HepG2 (cell line): ENCODE data around the gene NOL4L. TPM values are rescaled to one million over a fixed set of nuclear protein-coding genes. Genes with fewer than 3 reads are reported as not detected.

Experiments
- DNMT1 ChIP-seq: sonication (generic); formaldehyde crosslinking; IDR thresholded peaks from 2 replicates; pipeline ENCODE4 v1.5.1; 2020; ENCODE audit warnings: mild to moderate bottlenecking, missing genetic modification reagents
- ESRRA ChIP-seq: sonication (generic); formaldehyde crosslinking; IDR thresholded peaks from 2 replicates; pipeline ENCODE4 v1.5.1; 2020; ENCODE audit warnings: mild to moderate bottlenecking, low read depth, missing genetic modification reagents
- FOXK2 ChIP-seq: fragments of 450-650 bp; IDR thresholded peaks from 2 replicates; pipeline ENCODE4 v1.6.1; 2016
- GLI4 ChIP-seq: sonication (generic); formaldehyde crosslinking; IDR thresholded peaks from 2 replicates; pipeline ENCODE4 v1.5.1; 2020; ENCODE audit warnings: missing genetic modification reagents, mild to moderate bottlenecking, moderate library complexity, borderline replicate concordance
- HIC2 ChIP-seq: sonication (generic); formaldehyde crosslinking; IDR thresholded peaks from 2 replicates; pipeline ENCODE4 v1.9.0; 2022; ENCODE audit warnings: low read depth, missing genetic modification reagents
- MAZ ChIP-seq, 2 experiments: sonication (generic) in 1 of 2; formaldehyde crosslinking in 1 of 2; IDR thresholded peaks; 2 replicates each; pipeline versions ENCODE4 v1.5.0 to v1.6.1; 2012 to 2020; ENCODE audit warnings: low read depth in 2 of 2, mild to moderate bottlenecking in 2 of 2, borderline replicate concordance in 1 of 2, improper control_type of control experiment in 1 of 2, low read length in 1 of 2, missing genetic modification reagents in 1 of 2, moderate library complexity in 1 of 2
- MTA3 ChIP-seq: sonication (generic); formaldehyde crosslinking; IDR thresholded peaks from 2 replicates; pipeline ENCODE4 v1.4.0; 2020; ENCODE audit warnings: missing genetic modification reagents
- NFE2 ChIP-seq: sonication (generic); formaldehyde crosslinking; IDR thresholded peaks from 2 replicates; pipeline ENCODE4 v1.4.0; 2020; ENCODE audit warnings: missing genetic modification reagents
- NRL ChIP-seq: sonication (generic); formaldehyde crosslinking; IDR thresholded peaks from 2 replicates; pipeline ENCODE4 v1.5.0; 2020; ENCODE audit warnings: missing genetic modification reagents, mild to moderate bottlenecking, moderate library complexity, borderline replicate concordance
- SMC3 ChIP-seq: IDR thresholded peaks from 2 replicates; pipeline ENCODE4 v1.6.1; 2011; ENCODE audit warnings: low read length, improper control_type of control experiment
- SRF ChIP-seq: IDR thresholded peaks from 2 replicates; pipeline ENCODE4 v1.6.1; 2011; ENCODE audit warnings: mild to moderate bottlenecking, low read depth, low read length, moderate library complexity
- TFDP1 ChIP-seq: IDR thresholded peaks from 2 replicates; pipeline ENCODE4 v1.6.1; 2016; ENCODE audit warnings: missing compliant biosample characterization, missing genetic modification reagents, borderline replicate concordance
- YEATS4 ChIP-seq: sonication (generic); formaldehyde crosslinking; IDR thresholded peaks from 2 replicates; pipeline ENCODE4 v1.4.0; 2020; ENCODE audit warnings: missing genetic modification reagents, borderline replicate concordance
- ZBTB39 ChIP-seq: sonication (generic); formaldehyde crosslinking; IDR thresholded peaks from 2 replicates; pipeline ENCODE4 v1.5.0; 2020; ENCODE audit warnings: missing genetic modification reagents
- ZC3H4 ChIP-seq: sonication (generic); formaldehyde crosslinking; IDR thresholded peaks from 2 replicates; pipeline ENCODE4 v1.4.0; 2020; ENCODE audit warnings: missing genetic modification reagents, borderline replicate concordance
- ZNF414 ChIP-seq: sonication (generic); formaldehyde crosslinking; IDR thresholded peaks from 2 replicates; pipeline ENCODE4 v1.5.0; 2020; ENCODE audit warnings: missing genetic modification reagents
- ZNF547 ChIP-seq: sonication (generic); formaldehyde crosslinking; IDR thresholded peaks from 2 replicates; pipeline ENCODE4 v1.5.1; 2020; ENCODE audit warnings: mild to moderate bottlenecking, missing genetic modification reagents
- ZNF616 ChIP-seq: sonication (generic); formaldehyde crosslinking; IDR thresholded peaks from 2 replicates; pipeline ENCODE4 v1.5.0; 2020; ENCODE audit warnings: low read depth, mild to moderate bottlenecking, missing genetic modification reagents
- ZNF75D ChIP-seq: sonication (generic); formaldehyde crosslinking; IDR thresholded peaks from 2 replicates; pipeline ENCODE4 v1.8.1; 2023; ENCODE audit warnings: missing genetic modification reagents, mild to moderate bottlenecking, borderline replicate concordance
- ZNF839 ChIP-seq: sonication (generic); formaldehyde crosslinking; IDR thresholded peaks from 2 replicates; pipeline ENCODE4 v1.4.0; 2020; ENCODE audit warnings: missing genetic modification reagents, mild to moderate bottlenecking, borderline replicate concordance
- polyA plus RNA-seq, 8 experiments: library from polyadenylated mRNA; depleted of rRNA in 3 of 8; stranded (reverse) in 7 of 8; unstranded in 1 of 8; fragments of >200 nt; fragmentation: Illumina TruSeq in 4 of 8; extraction: Trizol in 4 of 8; gene quantifications; 2 replicates each; pipeline versions ENCODE4 v1.2.1 to v1.2.3, GENCODE V29; 2011 to 2016; ENCODE audit warnings: low read depth in 4 of 8, missing spikeins in 1 of 8, mixed read lengths in 1 of 8; ENCODE audit not compliant: insufficient read depth in 1 of 8
- total RNA-seq, 5 experiments: library from RNA; depleted of rRNA; stranded (reverse); fragments of >200 nt; fragmentation: Illumina TruSeq; extraction: Trizol; gene quantifications; 2 replicates each; pipeline ENCODE4 v1.2.3, GENCODE V29; 2016; ENCODE audit warnings: low read depth in 1 of 5

The NOL4L gene
- total and polyA plus RNA-seq, 2 of the 13 experiments (the other 11 are each of a cell fraction or from before 2014, with no cell fraction given): 16.6 to 35.4 TPM

GRCh38 chr20:32474967-32475811 lies 109.9 kb downstream of the NOL4L start (continued):
- TF ChIP-seq ZBTB39 (CRISPR knock-in tag): peak; percentile 63; the same call in 1 of the 2 replicates
- peak; percentile 93; the same call in 1 of the 2 replicates for TF ChIP-seq MAZ (IDR thresholded peaks at IDR 0.05; ENCODE audit: borderline replicate concordance, low read depth, low read length)
- TF ChIP-seq MAZ (CRISPR knock-in tag; IDR thresholded peaks at IDR 0.05; ENCODE audit: low read depth): peak; percentile 81
- TF ChIP-seq FOXK2: peak; percentile 65
- TF ChIP-seq ZC3H4 (CRISPR knock-in tag): no peak
- TF ChIP-seq ESRRA (CRISPR knock-in tag): peak; percentile 80; the same call in 1 of the 2 replicates
- peak; percentile 51; the same call in 1 of the 2 replicates for TF ChIP-seq TFDP1 (CRISPR knock-in tag)
- TF ChIP-seq SRF: no peak
- peak; percentile 88 for TF ChIP-seq ZNF839 (CRISPR knock-in tag)
- no peak for TF ChIP-seq NFE2 (CRISPR knock-in tag)
- 0 out of 2 replicates have a peak, but pooled peaks have one; percentile 69 for TF ChIP-seq ZNF75D (CRISPR knock-in tag)
- no peak for TF ChIP-seq ZNF547 (CRISPR knock-in tag)
- peak; percentile 81 for TF ChIP-seq YEATS4
- TF ChIP-seq NRL (CRISPR knock-in tag): no peak; the same call in none of the 2 replicates
- no peak for TF ChIP-seq ZNF616 (CRISPR knock-in tag)
- no peak for TF ChIP-seq SMC3
- peak; percentile 52; the same call in 1 of the 2 replicates for TF ChIP-seq ZNF414 (CRISPR knock-in tag)
- TF ChIP-seq DNMT1 (CRISPR knock-in tag): no peak
- no peak for TF ChIP-seq GLI4 (CRISPR knock-in tag)
- TF ChIP-seq MTA3 (CRISPR knock-in tag): no peak
- TF ChIP-seq HIC2 (CRISPR knock-in tag): peak; percentile 93
